Panc1 (cell line): ENCODE results near the gene SQOR.

ENCODE experiments used
- CTCF ChIP-seq: fragments of 450-650 bp; IDR thresholded peaks from 2 replicates; pipeline ENCODE4 v1.5.1; 2017; ENCODE audit warnings: mild to moderate bottlenecking
- POLR2AphosphoS5 ChIP-seq: IDR thresholded peaks from 2 replicates; pipeline ENCODE4 v1.6.1; 2012; ENCODE audit warnings: mild to moderate bottlenecking, low read depth, low read length, moderate library complexity
- REST ChIP-seq, 2 experiments: IDR thresholded peaks; 2 replicates each; pipeline ENCODE4 v1.6.1; 2011 to 2012; ENCODE audit warnings: low read depth in 2 of 2, control low read depth in 1 of 2, low read length in 1 of 2, mild to moderate bottlenecking in 1 of 2, moderate library complexity in 1 of 2; ENCODE audit not compliant: insufficient read depth in 1 of 2
- SIN3A ChIP-seq: IDR thresholded peaks from 2 replicates; pipeline ENCODE4 v1.6.1; 2012; ENCODE audit warnings: low read depth, mild to moderate bottlenecking, low read length, moderate library complexity, borderline replicate concordance; ENCODE audit not compliant: insufficient read depth
- TCF7L2 ChIP-seq: IDR thresholded peaks from 2 replicates; pipeline ENCODE4 v1.6.1; 2011; ENCODE audit warnings: mild to moderate bottlenecking, low read depth, low read length, inconsistent platforms

- TF ChIP-seq CTCF (no peak; the same call in 1 of the 2 replicates), POLR2AphosphoS5 (no peak), REST (IDR thresholded peaks at IDR 0.05; ENCODE audit: insufficient read depth in 1 of 2, low read depth in 2 of 2, low read length in 1 of 2) (no peak), SIN3A (no peak), TCF7L2 (no peak)
Measured at GRCh38 chr15:45662375-45662774, 27.5 kb downstream of the SQOR start.
